DMS79 (cell line): ENCODE data around the gene EEPD1.

Experiments
- DNase-seq: peaks from one replicate; lab custom pipeline; 2025; lab: John Stamatoyannopoulos, UW

Gene EEPD1

DNA sequence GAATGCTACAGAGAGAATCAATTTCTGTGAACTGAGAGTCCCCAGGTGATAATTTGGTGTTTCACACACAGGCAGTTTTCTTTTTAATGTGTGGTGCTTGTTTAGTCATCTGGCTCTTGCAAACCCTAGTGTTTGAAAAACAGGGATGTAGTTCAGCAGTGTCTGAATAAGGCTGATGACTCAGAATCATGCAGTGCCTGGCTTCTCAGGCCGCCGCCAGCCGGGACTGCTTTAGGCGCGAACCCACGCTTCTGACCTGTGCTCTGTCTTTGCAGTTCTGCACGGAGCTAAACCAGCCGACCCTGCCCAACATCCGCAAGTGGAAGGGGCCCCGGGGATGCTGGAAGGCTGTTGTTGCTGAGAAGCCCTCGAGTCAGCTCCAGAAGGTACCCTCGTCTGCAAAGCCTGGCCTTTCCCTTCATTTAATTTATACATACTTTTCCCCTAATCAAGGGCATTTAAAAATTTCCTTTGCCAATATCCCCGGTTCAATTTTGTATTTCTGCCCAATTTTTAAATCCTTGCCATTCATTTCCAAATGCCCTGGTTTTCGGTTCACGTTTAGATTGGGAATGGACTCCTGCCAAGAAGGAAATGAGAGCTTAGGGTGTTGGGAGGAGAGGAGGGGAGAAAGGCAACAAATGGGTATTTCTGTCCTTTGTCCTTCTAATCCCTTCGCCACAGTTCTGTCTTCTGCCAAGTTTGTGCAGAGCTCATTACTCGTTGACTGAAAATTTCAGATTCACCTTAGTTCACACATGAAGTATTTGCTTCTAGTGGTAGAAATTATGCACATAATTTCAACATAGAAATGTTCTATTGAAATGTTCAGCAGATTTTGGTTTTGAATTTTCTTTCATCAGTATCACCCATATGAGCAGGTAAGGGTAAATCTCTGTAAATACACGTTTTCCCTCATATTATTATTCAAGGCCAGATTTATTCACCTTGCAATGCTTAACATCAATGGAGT lies 128.1 kb downstream of the EEPD1 start:
- peak; percentile 24 for DNase-seq

- DNase-seq, result no peak
These were observed 129.1 kb downstream of the EEPD1 start for GRCh38 chr7:36281945-36282717.

GRCh38 chr7:36283181-36283580 lies 130.1 kb downstream of the EEPD1 start:
- no peak for DNase-seq

- DNase-seq, result no peak
These were observed 130.7 kb downstream of the EEPD1 start for GRCh38 chr7:36283711-36284130.

- DNase-seq, result no peak
These were observed 131.5 kb downstream of the EEPD1 start for GRCh38 chr7:36284456-36285090.

DNA sequence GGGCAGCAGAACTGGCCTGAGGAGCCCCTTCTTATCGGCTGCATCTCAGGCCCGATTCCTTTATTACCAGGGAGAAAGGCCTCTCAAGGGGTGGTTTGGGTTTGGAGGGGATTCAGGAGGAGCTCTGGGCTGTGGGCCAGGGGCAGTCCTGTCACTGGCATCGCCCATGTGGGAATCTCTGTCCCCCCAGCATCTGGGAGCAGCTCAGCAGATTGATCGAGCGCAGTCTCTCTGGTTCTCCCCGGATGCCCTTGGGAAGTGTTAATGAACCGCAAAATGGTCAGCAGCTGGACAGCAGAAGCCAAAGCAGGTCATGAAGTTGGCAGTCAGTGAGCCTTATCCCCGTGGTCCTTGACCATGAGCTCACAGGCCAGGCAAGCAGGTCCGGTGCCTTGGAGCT lies 132.2 kb downstream of the EEPD1 start:
- DNase-seq, result peak; percentile 33

DNA sequence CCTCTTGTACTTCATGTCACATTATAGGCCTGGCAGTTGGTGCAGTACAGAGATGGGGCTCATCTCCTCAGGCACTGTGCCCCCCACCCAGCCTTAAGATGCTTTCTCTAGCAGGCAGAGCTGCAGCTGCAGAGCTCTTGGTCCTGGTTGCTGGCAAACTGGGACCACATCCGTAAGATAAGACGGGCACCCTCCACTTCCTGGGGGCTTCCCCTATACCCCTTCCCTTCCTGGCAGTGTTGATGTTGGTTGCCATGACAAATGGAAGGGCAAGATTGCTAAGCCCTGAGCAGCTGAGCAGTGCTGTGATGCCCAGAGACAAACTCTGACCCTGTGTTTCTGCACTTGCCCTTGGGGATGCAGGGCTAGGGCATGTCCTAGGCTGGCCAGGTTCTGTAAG lies 133.2 kb downstream of the EEPD1 start:
- no peak for DNase-seq

- DNase-seq, result no peak
These were observed 133.6 kb downstream of the EEPD1 start for GRCh38 chr7:36286688-36287087.

DNA sequence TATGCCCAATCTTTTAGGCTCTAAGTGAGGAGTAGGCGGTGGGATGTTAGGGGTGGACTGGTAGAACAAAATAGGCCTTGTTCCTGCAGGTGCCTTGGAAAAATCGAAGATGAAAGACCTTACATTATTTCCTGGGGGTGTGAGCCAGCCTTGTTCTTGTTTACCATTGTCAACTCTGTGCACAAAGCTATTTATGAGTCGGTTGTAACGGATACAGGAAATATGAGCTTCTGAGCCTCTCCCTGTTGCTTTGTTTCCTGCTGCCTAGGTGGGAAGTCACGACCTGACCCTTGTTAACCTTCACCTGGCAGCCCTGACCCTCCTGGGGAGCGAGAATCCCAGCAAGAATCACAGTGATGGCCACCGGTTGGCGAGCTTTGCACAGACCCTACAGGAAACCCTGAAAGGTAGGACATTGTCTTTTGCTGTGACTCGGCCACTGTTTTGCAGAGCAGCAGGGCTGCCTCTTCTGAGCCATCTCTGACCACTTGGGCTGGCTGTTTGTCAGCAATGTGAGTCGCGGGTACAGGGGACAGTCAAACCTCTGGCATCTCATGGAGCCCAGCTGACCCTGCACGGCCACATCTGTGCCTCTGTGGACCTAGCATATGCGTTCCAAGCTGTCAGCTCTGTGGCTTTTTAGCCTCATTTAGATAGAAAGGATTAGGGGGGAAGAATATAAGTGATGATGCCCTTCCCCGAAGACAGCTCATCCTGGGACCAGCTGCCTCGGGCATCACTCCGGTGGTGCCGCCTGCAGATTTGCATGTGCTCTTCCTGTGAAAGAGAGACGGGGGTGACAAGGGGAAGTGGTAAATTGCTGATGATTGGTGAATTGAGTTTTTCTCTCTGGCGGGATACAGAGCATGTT lies 134.6 kb downstream of the EEPD1 start:
- DNase-seq, result no peak

GRCh38 chr7:36288501-36288900 lies 135.4 kb downstream of the EEPD1 start:
- DNase-seq, result no peak

- DNase-seq, result no peak
These were observed 137.0 kb downstream of the EEPD1 start for GRCh38 chr7:36289833-36290661.

DNA sequence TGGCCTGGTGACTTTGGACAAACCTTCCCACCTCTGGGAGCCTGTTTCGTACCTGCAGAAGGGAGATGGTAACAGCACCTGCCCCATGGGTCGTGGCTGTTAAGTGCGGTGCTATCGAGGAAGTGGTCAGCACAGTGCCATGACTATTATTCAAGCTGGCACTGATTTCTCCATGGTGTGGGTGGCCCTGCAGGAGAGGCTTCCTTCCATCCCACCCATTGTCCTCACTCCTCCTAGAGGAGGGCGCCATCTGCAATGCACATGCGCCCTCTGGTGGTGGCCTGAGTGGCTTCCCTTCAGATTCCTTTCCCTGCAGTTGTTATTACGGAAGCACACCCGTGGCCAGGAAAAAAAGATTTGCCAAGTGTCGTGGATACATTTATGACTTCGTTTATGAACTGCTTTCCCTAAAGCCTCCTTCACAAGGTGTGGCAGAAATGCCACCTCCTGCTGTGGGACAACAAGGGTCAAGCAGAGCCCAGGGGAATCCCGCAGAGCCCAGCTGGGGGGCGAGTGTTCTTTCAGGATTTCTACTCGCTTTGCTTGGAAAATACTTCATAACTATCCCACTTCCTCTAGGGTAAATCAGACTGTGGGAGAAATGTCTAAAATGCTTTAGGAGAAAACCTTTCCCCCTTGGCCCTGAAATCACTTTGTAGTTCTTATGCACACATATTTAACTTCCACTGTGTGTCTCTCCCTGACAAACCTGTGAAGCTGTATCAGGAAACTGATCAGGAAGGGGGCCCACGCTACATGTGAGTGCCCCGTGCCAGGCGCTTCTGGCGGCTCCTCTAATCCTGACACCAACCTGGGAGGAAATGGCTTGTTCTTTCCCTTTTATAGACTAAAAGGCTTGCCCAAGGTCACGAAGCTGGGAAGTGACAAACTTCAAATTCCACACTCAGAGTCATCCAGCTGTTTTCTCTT lies 138.6 kb downstream of the EEPD1 start:
- DNase-seq, result no peak

GRCh38 chr7:36295090-36295489 lies 142.0 kb downstream of the EEPD1 start:
- DNase-seq, result no peak

GRCh38 chr7:36296284-36296683 lies 143.2 kb downstream of the EEPD1 start:
- DNase-seq, result no peak

GRCh38 chr7:36297364-36298009 lies 144.4 kb downstream of the EEPD1 start:
- no peak for DNase-seq

GRCh38 chr7:36298106-36298505 lies 145.1 kb downstream of the EEPD1 start:
- no peak for DNase-seq

DNA sequence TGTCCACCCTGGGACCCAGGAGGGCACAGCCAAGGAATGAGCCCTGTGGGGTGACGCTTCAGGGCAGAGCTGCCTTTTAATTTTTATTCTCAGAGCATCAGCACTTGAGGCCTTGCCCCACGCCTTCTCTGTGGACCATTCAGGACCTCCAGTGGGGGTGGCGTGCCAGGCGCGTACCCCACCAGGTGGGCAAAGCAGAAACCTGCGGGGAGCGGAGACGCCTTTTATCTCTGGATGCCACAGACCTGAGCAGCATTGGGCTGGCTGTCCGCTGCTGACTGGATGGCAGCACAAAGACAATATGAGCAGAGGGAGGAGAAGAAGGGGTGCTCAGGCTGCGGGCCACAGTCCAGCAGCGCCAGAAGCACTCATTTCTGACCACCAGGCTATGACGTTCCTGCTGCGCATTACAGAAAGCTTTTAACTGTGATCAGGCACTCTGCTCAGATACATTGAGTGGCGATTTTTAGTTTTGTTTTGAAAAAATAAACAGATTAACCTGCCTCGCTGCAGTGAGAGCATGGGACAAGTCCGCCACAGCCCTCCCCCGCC lies 146.2 kb downstream of the EEPD1 start:
- DNase-seq, result no peak

DNA sequence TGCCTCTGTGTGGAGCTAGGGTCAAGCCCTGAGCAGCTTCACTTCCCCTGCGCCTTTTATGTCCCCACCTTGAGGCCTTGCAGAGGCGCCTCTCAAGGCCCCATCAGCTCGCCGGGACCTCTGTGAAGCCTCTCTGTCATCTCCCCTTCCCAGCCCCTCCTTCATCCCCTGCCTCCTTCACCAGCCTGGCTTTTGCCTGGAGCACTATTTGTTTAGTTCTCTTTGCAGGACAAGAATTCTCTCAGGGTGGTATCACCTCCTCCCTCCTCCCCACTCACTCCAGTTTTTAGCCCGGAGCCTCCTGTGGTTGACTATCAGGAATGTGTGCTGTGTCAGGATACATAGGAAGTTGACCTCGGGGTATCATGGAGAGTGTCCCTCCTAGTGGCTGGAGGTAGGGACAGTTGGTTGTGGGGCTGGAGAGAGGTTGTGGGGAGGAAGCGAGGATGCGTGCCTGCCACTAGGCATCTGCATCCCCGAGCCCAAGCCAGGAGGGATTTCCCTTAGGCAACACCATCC lies 146.8 kb downstream of the EEPD1 start:
- DNase-seq, result no peak
